ENCODE results near the gene ING1. TPM values are rescaled to one million over a fixed set of nuclear protein-coding genes. Genes with fewer than 3 reads are reported as not detected.
A peak's percentile ranks its signal among the peaks of the same experiment; 100 is the strongest.
"Not testable (repeated sequence)": the region's sequence is repeated elsewhere in the genome, so short reads cannot be mapped to it uniquely, and the experiment has no call there.

Gene ING1, protein sequence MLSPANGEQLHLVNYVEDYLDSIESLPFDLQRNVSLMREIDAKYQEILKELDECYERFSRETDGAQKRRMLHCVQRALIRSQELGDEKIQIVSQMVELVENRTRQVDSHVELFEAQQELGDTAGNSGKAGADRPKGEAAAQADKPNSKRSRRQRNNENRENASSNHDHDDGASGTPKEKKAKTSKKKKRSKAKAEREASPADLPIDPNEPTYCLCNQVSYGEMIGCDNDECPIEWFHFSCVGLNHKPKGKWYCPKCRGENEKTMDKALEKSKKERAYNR
- 8.0 TPM for total RNA-seq
- 25.2 TPM for polyA plus RNA-seq

- Histone ChIP-seq H3K4me3 (ENCODE audit: low read depth, low read length) (peak within 1 kb of the TSS; percentile 88), H3K36me3 (ENCODE audit: insufficient read depth) (no peaks in the 10 kb centered on the region), H3K27ac (ENCODE audit: low read depth) (peak within 1 kb of the TSS; percentile 99), H3K4me1 (ENCODE audit: insufficient read depth) (no peaks in the 10 kb centered on the region)
- DNase-seq (ENCODE audit: extremely low spot score) = no peak
- under 1% methylated on average over 45 of the region's 45 CpGs for WGBS
These were observed at the start of gene ING1 for GRCh38 chr13:110713642-110713952. ING1 (plus strand) TSS chr13:110713700; CDS start chr13:110714150, 450 bp downstream.

DNA sequence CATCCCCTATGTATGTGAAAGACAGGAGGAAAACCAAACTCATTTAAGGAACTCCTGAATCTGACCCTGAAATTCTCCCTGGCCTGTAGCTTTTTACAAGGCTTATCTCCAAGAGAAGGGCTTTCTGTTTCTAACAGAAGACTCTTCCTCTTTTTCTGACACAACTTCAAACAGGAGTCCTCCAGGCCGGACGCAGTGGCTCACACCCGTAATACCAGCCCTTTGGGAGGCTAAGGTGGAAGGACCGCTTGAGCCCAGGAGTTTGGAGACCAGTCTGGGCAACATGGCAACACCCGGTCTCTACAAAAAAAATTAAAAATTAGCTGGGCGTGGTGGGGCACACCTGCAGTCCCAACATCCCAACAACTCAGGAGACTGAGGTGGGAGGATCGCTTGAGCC is 49.5 kb upstream of the ING1 start:
- Histone ChIP-seq H3K36me3 (ENCODE audit: insufficient read depth) (no peaks in the 10 kb centered on the region), H3K4me3 (ENCODE audit: low read depth, low read length) (no peak overlapping the region), H3K27ac (ENCODE audit: low read depth) (no peak overlapping the region), H3K4me1 (ENCODE audit: insufficient read depth) (no peaks in the 10 kb centered on the region)
- DNase-seq (ENCODE audit: extremely low spot score) = no peak
- WGBS = 96% methylated on average over 7 of the region's 7 CpGs

DNA sequence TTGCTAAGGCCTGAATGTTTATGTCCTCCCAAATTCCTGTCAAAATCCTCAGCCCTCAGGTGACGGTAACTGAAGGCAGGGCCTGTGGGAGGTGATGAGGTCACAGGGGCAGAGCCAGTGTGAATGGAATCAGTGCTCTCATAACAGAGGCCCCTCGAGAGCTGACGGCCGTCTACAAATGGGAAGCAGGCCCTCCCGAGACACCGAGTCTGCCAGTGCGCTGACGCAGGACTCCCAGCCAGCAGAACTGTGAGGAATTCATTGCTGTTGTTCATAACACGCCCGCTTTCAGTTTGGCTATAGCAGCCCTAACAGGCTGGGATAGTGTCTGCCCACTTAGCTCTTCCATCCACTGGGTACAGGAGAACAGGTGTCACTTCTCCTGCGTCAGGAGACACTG is 48.8 kb upstream of the ING1 start:
- DNase-seq (ENCODE audit: extremely low spot score) = no peak
- H3K4me1 ChIP-seq (ENCODE audit: insufficient read depth) = no peaks in the 10 kb centered on the region
- no peaks in the 10 kb centered on the region for H3K36me3 ChIP-seq (ENCODE audit: insufficient read depth)
- no peak overlapping the region for H3K27ac ChIP-seq (ENCODE audit: low read depth)
- H3K4me3 ChIP-seq (ENCODE audit: low read depth, low read length) = no peak overlapping the region
- WGBS = 90% methylated on average over 11 of the region's 11 CpGs

DNA sequence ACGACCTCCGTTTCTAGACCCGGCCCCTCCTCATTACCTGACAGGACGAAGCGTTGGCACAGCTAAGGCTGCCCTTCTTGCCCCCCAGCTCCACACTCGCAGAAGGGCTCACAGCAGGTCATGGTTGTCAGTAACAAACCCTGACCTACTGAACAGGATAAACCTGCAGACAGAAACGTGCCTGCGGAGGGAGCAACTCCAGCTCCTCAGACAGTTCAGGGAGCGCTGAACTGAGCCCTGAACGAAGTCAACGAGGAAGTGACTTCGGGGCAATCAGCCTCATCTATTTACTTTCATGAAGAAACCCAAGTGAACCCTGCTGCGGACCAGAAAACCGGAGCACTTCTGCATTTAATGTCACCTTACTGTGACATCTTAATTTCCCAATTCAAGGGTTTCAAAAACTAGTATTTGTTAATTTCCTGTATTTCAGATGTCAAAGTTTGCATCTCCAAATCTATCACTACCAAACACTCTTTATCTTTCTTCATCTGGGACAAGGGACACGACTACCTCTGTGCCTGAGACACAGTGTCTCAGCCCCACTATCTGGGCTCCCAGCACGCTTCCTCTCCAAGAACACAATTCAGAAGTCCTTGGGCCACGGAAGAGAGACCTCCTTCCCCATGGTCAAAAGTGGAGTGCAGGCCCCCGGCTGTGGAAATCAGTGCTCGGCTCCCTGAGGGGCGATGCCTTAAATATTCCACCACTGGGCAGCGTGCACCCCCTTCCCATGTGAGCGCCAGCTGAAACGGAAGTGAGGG is 47.8 kb upstream of the ING1 start:
- 88% methylated on average over 23 of the region's 23 CpGs for WGBS
- H3K36me3 ChIP-seq (ENCODE audit: insufficient read depth) = no peaks in the 10 kb centered on the region
- H3K27ac ChIP-seq (ENCODE audit: low read depth) = no peak overlapping the region
- no peaks in the 10 kb centered on the region for H3K4me1 ChIP-seq (ENCODE audit: insufficient read depth)
- H3K4me3 ChIP-seq (ENCODE audit: low read depth, low read length) = no peak overlapping the region
- DNase-seq (ENCODE audit: extremely low spot score) = no peak

- no peak overlapping the region for H3K27ac ChIP-seq (ENCODE audit: low read depth)
- 93% methylated on average over 8 of the region's 8 CpGs for WGBS
- H3K4me3 ChIP-seq (ENCODE audit: low read depth, low read length) = no peak overlapping the region
- no peak for DNase-seq (ENCODE audit: extremely low spot score)
- no peaks in the 10 kb centered on the region for H3K36me3 ChIP-seq (ENCODE audit: insufficient read depth)
- H3K4me1 ChIP-seq (ENCODE audit: insufficient read depth) = no peaks in the 10 kb centered on the region
These were observed 47.3 kb upstream of the ING1 start for GRCh38 chr13:110666255-110666533.

- Histone ChIP-seq H3K27ac (ENCODE audit: low read depth) (no peak overlapping the region), H3K36me3 (ENCODE audit: insufficient read depth) (no peaks in the 10 kb centered on the region), H3K4me3 (ENCODE audit: low read depth, low read length) (no peak overlapping the region), H3K4me1 (ENCODE audit: insufficient read depth) (no peaks in the 10 kb centered on the region)
- WGBS = 90% methylated on average over 9 of the region's 9 CpGs
- no peak for DNase-seq (ENCODE audit: extremely low spot score)
These were observed 44.5 kb upstream of the ING1 start for GRCh38 chr13:110669036-110669435.

- not testable (repeated sequence) for H3K36me3 ChIP-seq (ENCODE audit: insufficient read depth); H3K4me3 ChIP-seq (ENCODE audit: low read depth, low read length); DNase-seq (ENCODE audit: extremely low spot score); H3K27ac ChIP-seq (ENCODE audit: low read depth); H3K4me1 ChIP-seq (ENCODE audit: insufficient read depth)
- 96% methylated on average over 11 of the region's 11 CpGs for WGBS
These were observed 43.7 kb upstream of the ING1 start for GRCh38 chr13:110669814-110670213.

GRCh38 chr13:110676595-110677587 is 36.6 kb upstream of the ING1 start:
- H3K4me1 ChIP-seq (ENCODE audit: insufficient read depth) = no peaks in the 10 kb centered on the region
- peaks cover 2% of the 10 kb centered on the region for H3K36me3 ChIP-seq (ENCODE audit: insufficient read depth)
- 93% methylated on average over 28 of the region's 28 CpGs for WGBS
- H3K27ac ChIP-seq (ENCODE audit: low read depth) = no peak overlapping the region
- no peak overlapping the region for H3K4me3 ChIP-seq (ENCODE audit: low read depth, low read length)
- no peak for DNase-seq (ENCODE audit: extremely low spot score)

GRCh38 chr13:110677731-110678545 is 35.6 kb upstream of the ING1 start:
- Histone ChIP-seq H3K27ac (ENCODE audit: low read depth) (no peak overlapping the region), H3K4me1 (ENCODE audit: insufficient read depth) (no peaks in the 10 kb centered on the region), H3K4me3 (ENCODE audit: low read depth, low read length) (no peak overlapping the region), H3K36me3 (ENCODE audit: insufficient read depth) (peaks cover 4% of the 10 kb centered on the region)
- WGBS = 93% methylated on average over 28 of the region's 28 CpGs
- no peak for DNase-seq (ENCODE audit: extremely low spot score)

DNA sequence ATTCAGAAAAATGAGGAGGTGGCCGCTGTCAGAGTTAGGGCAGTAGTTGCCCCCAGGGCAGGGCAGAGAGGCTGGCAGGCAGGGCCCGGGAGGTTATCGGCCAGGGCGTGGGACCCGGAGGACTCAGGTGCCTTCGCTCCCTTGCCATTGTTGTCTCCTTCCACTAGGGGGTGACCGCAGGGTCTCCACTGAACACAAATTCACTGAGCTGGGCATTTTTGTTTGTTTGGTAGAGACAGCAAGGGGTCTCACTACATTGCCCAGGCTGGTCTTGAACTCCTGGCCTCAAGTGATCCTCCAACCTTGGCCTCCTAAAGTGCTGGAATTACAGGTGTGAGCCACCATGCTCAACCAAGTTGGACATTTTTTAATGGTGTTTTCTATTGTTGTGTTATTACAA is 32.6 kb upstream of the ING1 start:
- Histone ChIP-seq H3K4me1 (ENCODE audit: insufficient read depth) (no peaks in the 10 kb centered on the region), H3K27ac (ENCODE audit: low read depth) (no peak overlapping the region), H3K36me3 (ENCODE audit: insufficient read depth) (peaks cover 2% of the 10 kb centered on the region), H3K4me3 (ENCODE audit: low read depth, low read length) (no peak overlapping the region)
- WGBS = 93% methylated on average over 7 of the region's 7 CpGs
- no peak for DNase-seq (ENCODE audit: extremely low spot score)

- H3K36me3 ChIP-seq (ENCODE audit: insufficient read depth) = peaks cover 2% of the 10 kb centered on the region
These were observed 31.5 kb upstream of the ING1 start for GRCh38 chr13:110681868-110682550.

GRCh38 chr13:110682746-110683145 is 30.8 kb upstream of the ING1 start:
- H3K36me3 ChIP-seq (ENCODE audit: insufficient read depth) = peaks cover 2% of the 10 kb centered on the region
- no peaks in the 10 kb centered on the region for H3K4me1 ChIP-seq (ENCODE audit: insufficient read depth)
- DNase-seq (ENCODE audit: extremely low spot score) = no peak
- no peak overlapping the region for H3K27ac ChIP-seq (ENCODE audit: low read depth)
- no peak overlapping the region for H3K4me3 ChIP-seq (ENCODE audit: low read depth, low read length)
- WGBS = 92% methylated on average over 12 of the region's 12 CpGs

More at GRCh38 chr13:110681868-110682550, 31.5 kb upstream of the ING1 start:
- Histone ChIP-seq H3K4me1 (ENCODE audit: insufficient read depth) (no peaks in the 10 kb centered on the region), H3K4me3 (ENCODE audit: low read depth, low read length) (no peak overlapping the region), H3K27ac (ENCODE audit: low read depth) (no peak overlapping the region)
- no peak for DNase-seq (ENCODE audit: extremely low spot score)
- 89% methylated on average over 15 of the region's 15 CpGs for WGBS

Data from urinary bladder (tissue), 4 donors.